ENCODE measurements around the gene WNT7B. TPM values are rescaled to one million over a fixed set of nuclear protein-coding genes. Genes with fewer than 3 reads are reported as not detected.

WNT7B gene
- total RNA-seq, 6 donors from 2014 or later, result 5.2 to 15.6 (median 8.8) TPM

DNA sequence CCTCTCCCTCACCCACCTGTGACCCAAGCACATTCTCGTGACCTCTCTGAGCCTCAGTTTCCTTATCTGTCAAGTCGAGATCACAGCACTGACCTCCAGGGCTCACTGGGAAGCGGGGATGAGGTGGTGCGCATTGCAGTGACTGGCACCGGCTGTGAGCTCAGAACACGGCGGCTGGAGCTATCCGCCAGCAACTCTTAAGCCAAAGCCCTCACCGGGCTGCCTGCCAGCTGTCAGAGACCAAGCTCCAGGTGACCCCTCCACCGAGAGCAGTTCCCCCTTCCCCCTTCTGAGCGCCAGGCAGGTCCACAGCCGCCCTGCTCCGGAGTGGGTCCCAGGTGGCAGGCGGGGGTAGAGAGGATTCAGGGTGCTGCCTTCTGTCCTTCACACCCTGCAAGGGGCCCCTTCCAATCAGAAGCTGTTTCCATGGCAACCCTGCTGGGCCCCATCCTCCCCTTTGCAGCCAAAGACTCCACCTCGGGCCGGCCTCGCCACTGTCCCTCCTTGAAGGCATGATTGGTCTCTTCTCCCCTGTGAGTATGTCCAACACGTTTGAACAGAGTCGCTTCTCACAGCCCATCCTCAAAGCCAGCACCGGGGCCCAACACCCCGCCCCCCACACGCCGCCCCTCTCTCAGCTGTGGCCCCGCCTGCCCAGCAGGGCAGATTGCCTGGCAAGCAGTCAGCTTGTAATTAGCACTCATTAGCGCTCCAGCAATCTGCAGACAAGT lies 98.7 kb downstream of the WNT7B start:
- no peak overlapping the region for H3K27ac ChIP-seq
- ATAC-seq (ENCODE audit: low FRiP score in 2 of 2) (no peak), DNase-seq (peak; percentile 19 to 73)
- no peak overlapping the region for H3K4me3 ChIP-seq
- H3K4me1 ChIP-seq, result peaks cover 0 to 9% (median 2%) of the 10 kb centered on the region in 4 donors
- 18 to 30% methylated on average over 15 to 24 of the region's 25 CpGs for WGBS, 2 donors
- no peaks in the 10 kb centered on the region for H3K36me3 ChIP-seq
- peaks cover 0 to 9% (median 4%) of the 10 kb centered on the region in 4 donors for H3K27me3 ChIP-seq
- TF ChIP-seq CTCF (IDR thresholded peaks at IDR 0.05), result no peak
- TF ChIP-seq EP300 (IDR thresholded peaks at IDR 0.05), result no peak
- TF ChIP-seq POLR2AphosphoS5 (IDR thresholded peaks at IDR 0.05), result no peak
- no peak for TF ChIP-seq POLR2A (IDR thresholded peaks at IDR 0.05)
- H3K9me3 ChIP-seq, result no peaks in the 10 kb centered on the region

GRCh38 chr22:45877651-45878050 lies 99.3 kb downstream of the WNT7B start:
- no peaks in the 10 kb centered on the region for H3K9me3 ChIP-seq
- WGBS, 2 donors, result 67 to 76% methylated on average over 18 of the region's 18 CpGs
- H3K4me1 ChIP-seq, result peaks cover 0 to 9% (median 2%) of the 10 kb centered on the region in 4 donors
- H3K27me3 ChIP-seq, result peaks cover 0 to 9% (median 4%) of the 10 kb centered on the region in 4 donors
- no peak overlapping the region for H3K27ac ChIP-seq
- DNase-seq (peak; percentile 8 to 75), ATAC-seq (ENCODE audit: low FRiP score in 2 of 2) (no peak)
- no peak overlapping the region for H3K4me3 ChIP-seq
- no peaks in the 10 kb centered on the region for H3K36me3 ChIP-seq
- no peak for TF ChIP-seq CTCF (IDR thresholded peaks at IDR 0.05)
- TF ChIP-seq EP300 (IDR thresholded peaks at IDR 0.05), result no peak
- TF ChIP-seq POLR2AphosphoS5 (IDR thresholded peaks at IDR 0.05), result no peak
- no peak for TF ChIP-seq POLR2A (IDR thresholded peaks at IDR 0.05)

GRCh38 chr22:45877036-45877380 lies 100.0 kb downstream of the WNT7B start:
- Histone ChIP-seq H3K4me1 (peaks cover 0 to 9% (median 2%) of the 10 kb centered on the region in 4 donors), H3K4me3 (no peak overlapping the region), H3K36me3 (no peaks in the 10 kb centered on the region), H3K27me3 (peaks cover 0 to 9% (median 4%) of the 10 kb centered on the region in 4 donors), H3K27ac (no peak overlapping the region), H3K9me3 (peaks cover 0 to 5% (median 0%) of the 10 kb centered on the region in 4 donors)
- DNase-seq (peak in 1 of 2 donors; percentile 7), ATAC-seq (ENCODE audit: low FRiP score in 2 of 2) (no peak)
- 88 to 90% methylated on average over 2 to 3 of the region's 3 CpGs for WGBS, 2 donors
- TF ChIP-seq POLR2AphosphoS5 (IDR thresholded peaks at IDR 0.05) (no peak), EP300 (IDR thresholded peaks at IDR 0.05) (no peak), POLR2A (IDR thresholded peaks at IDR 0.05) (no peak), CTCF (IDR thresholded peaks at IDR 0.05) (no peak)

DNA sequence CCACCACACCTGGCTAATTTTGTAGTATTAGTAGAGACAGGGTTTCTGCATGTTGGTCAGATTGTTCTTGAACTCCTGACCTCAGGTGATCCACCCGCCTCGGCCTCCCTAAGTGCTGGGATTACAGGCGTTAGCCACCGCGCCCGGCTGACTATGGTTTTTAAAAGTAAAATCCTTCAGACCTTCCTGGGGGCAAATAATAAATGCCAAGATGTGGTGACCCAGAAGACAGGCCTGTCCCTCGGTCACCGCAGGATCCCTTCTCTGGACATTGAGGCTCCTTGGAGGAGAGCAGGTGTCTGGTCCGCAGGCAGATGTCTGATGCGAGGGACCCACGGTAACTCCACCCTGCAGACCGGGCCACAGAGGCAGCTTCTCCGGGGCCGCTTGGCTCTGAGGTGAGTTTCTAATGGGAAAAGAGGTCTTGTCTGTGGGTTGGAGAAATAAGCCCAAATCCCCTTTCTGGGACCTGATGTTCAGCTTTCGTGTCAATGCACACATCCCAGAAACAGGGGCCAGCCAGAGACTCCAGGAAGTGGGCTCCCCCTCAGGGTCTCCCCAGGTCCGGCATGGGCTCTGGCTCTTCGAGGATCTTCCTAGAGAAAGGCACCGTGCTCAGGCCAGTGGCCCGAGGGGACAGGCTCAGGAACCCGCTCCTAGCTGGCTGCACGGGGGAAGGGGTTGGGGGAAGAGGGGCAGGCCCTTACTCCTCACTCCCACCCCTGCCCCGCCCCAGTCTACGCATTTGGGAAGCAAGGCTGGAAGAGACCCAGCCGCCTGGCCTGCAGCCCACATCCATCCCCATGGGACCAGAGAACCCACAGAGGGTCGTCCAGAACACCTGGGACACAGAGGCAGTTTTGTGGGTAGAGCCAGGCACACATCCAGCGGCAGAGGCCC lies 100.6 kb downstream of the WNT7B start:
- H3K27me3 ChIP-seq, result peaks cover 0 to 7% (median 3%) of the 10 kb centered on the region in 4 donors
- ATAC-seq (ENCODE audit: low FRiP score in 2 of 2), result no peak
- H3K36me3 ChIP-seq, result no peaks in the 10 kb centered on the region
- no peak overlapping the region for H3K27ac ChIP-seq
- H3K9me3 ChIP-seq, result peaks cover 0 to 5% (median 0%) of the 10 kb centered on the region in 4 donors
- H3K4me1 ChIP-seq, result peaks cover 0 to 9% (median 2%) of the 10 kb centered on the region in 4 donors
- peak; percentile 16 to 46 for DNase-seq
- H3K4me3 ChIP-seq, result no peak overlapping the region
- WGBS, 2 donors, result 89 to 96% methylated on average over 15 to 26 of the region's 26 CpGs
- TF ChIP-seq EP300 (IDR thresholded peaks at IDR 0.05) (no peak), CTCF (IDR thresholded peaks at IDR 0.05) (no peak)
